PC-9 (cell line): Measurements from ENCODE around the gene TULP4.

ENCODE experiments used
- CTCF ChIP-seq: fragments of 200-600 bp; sonication (generic); conservative IDR thresholded peaks from 2 replicates; pipeline ENCODE4 v1.6.1; 2017; ENCODE audit warnings: mixed run types, antibody characterized with exemption, mild to moderate bottlenecking, moderate library complexity
- EZH2 ChIP-seq: fragments of 200-600 bp; sonication (generic); IDR thresholded peaks from 2 replicates; pipeline ENCODE4 v1.8.0; 2017; ENCODE audit warnings: antibody characterized with exemption, low read depth

GRCh38 chr6:158416883-158417759 is 104.9 kb downstream of the TULP4 start:
- no peak for TF ChIP-seq CTCF
- no peak for TF ChIP-seq EZH2
